Measurements from ENCODE around the gene RPS16. TPM values are rescaled to one million over a fixed set of nuclear protein-coding genes. Genes with fewer than 3 reads are reported as not detected.

RPS16 gene
- total and polyA plus RNA-seq, 2 of the 13 experiments (the other 11 are each of a cell fraction or from before 2014, with no cell fraction given) = 488 to 2,583 TPM

DNA sequence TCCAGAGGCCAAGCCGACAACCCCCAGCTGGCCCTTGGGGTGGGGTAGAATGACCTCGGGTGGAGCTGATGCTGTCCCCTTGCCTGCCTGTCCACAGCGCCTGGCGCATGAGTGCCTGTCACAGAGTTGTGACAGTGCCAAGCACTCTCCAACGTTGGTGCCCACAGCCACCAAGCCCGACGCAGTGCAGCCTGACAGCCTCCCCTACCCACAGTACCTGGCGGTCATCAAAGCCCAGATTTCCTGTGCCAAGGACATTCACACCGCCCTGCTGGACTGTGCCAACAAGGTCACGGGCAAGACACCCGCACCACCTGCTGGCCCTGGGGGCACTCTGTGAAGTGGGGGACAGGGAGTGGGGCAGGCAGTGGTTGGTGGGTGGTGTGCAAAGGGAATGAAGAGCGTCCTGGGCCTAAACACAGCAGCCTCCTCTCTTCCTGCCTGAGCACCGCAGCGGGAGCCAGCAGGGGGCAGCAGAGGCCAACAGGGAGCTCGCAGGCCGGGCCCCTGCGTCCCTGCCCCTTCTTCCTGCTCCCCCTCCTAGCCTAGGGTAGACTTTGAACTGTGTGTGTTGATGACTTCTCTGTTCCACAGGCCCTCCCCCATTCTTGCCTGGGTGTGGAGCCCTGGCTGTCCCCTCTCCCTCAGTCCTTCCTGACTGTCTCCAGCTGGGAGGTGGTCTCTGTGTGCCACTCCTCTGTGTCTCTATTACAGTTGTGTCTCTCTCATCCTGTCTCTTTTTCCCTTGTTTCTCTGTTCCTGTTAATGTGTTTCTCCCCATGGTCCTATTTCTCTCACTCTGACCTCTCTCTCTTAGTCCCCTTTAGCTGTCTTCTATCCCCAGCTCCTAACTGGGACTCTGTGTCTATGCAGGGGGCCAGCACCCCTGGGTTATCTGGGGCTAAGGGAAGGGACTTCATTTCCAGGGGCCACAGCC is 38.1 kb downstream of the RPS16 start (continued):
- no peak for TF ChIP-seq PAX8 (CRISPR knock-in tag; IDR thresholded peaks at IDR 0.05; ENCODE audit: borderline replicate concordance)
- no peak for TF ChIP-seq RFX1 (IDR thresholded peaks at IDR 0.05)
- peak; percentile 35; the same call in 1 of the 2 replicates for TF ChIP-seq ETV6 (CRISPR knock-in tag; conservative IDR thresholded peaks at IDR 0.05)
- no peak for TF ChIP-seq IKZF1 (IDR thresholded peaks at IDR 0.05)
- TF ChIP-seq MYNN (CRISPR knock-in tag; IDR thresholded peaks at IDR 0.05; ENCODE audit: low read depth) = no peak
- no peak for TF ChIP-seq SNRNP70 (IDR thresholded peaks at IDR 0.05; ENCODE audit: low read depth, low read length)
- peak; percentile 92 for TF ChIP-seq ZNF740 (CRISPR knock-in tag; IDR thresholded peaks at IDR 0.05)
- no peak for TF ChIP-seq EZH2 (conservative IDR thresholded peaks at IDR 0.05; ENCODE audit: low read depth, low read length)
- no peak for TF ChIP-seq XBP1 (CRISPR knock-in tag; IDR thresholded peaks at IDR 0.05)
- TF ChIP-seq ZNF75D (CRISPR knock-in tag; IDR thresholded peaks at IDR 0.05; ENCODE audit: borderline replicate concordance) = no peak
- peak; percentile 47; the same call in 1 of the 2 replicates for TF ChIP-seq CHD4 (IDR thresholded peaks at IDR 0.05; ENCODE audit: borderline replicate concordance, low read length)
- TF ChIP-seq NCOA5 (CRISPR knock-in tag; IDR thresholded peaks at IDR 0.05) = no peak
- no peak for TF ChIP-seq MED13 (CRISPR knock-in tag; IDR thresholded peaks at IDR 0.05)
- TF ChIP-seq, protein P1, sequence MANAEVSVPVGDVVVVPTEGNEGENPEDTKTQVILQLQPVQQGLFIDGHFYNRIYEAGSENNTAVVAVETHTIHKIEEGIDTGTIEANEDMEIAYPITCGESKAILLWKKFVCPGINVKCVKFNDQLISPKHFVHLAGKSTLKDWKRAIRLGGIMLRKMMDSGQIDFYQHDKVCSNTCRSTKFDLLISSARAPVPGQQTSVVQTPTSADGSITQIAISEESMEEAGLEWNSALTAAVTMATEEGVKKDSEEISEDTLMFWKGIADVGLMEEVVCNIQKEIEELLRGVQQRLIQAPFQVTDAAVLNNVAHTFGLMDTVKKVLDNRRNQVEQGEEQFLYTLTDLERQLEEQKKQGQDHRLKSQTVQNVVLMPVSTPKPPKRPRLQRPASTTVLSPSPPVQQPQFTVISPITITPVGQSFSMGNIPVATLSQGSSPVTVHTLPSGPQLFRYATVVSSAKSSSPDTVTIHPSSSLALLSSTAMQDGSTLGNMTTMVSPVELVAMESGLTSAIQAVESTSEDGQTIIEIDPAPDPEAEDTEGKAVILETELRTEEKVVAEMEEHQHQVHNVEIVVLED (CRISPR knock-in tag; IDR thresholded peaks at IDR 0.05; ENCODE audit: borderline replicate concordance) = peak; percentile 73; the same call in 1 of the 2 replicates
- peak; percentile 89 to 99 for TF ChIP-seq HMGXB4 (CRISPR knock-in tag; IDR thresholded peaks at IDR 0.05; ENCODE audit: borderline replicate concordance in 1 of 2, low read depth in 1 of 2)
- peak; percentile 61; the same call in 1 of the 2 replicates for TF ChIP-seq ZNF607 (CRISPR knock-in tag; IDR thresholded peaks at IDR 0.05; ENCODE audit: borderline replicate concordance)
- no peak for TF ChIP-seq TCF7 (IDR thresholded peaks at IDR 0.05; ENCODE audit: low read depth)
- TF ChIP-seq EP300 (IDR thresholded peaks at IDR 0.05; ENCODE audit: low read depth in 2 of 2, low read length in 2 of 2) = peak; percentile 45 to 66; a peak in 3 of 4 replicates
- no peak; the same call in 1 of the 2 replicates for TF ChIP-seq EP300 (CRISPR knock-in tag; IDR thresholded peaks at IDR 0.05; ENCODE audit: borderline replicate concordance)
- no peak for TF ChIP-seq MTA3 (CRISPR knock-in tag; IDR thresholded peaks at IDR 0.05)
- no peak for TF ChIP-seq ZNF670 (CRISPR knock-in tag; IDR thresholded peaks at IDR 0.05; ENCODE audit: borderline replicate concordance)
- TF ChIP-seq ZNF143 (CRISPR knock-in tag; IDR thresholded peaks at IDR 0.05) = no peak
- TF ChIP-seq KDM5B (CRISPR knock-in tag; IDR thresholded peaks at IDR 0.05; ENCODE audit: borderline replicate concordance) = peak; percentile 65; the same call in 1 of the 2 replicates
- TF ChIP-seq, protein P2, sequence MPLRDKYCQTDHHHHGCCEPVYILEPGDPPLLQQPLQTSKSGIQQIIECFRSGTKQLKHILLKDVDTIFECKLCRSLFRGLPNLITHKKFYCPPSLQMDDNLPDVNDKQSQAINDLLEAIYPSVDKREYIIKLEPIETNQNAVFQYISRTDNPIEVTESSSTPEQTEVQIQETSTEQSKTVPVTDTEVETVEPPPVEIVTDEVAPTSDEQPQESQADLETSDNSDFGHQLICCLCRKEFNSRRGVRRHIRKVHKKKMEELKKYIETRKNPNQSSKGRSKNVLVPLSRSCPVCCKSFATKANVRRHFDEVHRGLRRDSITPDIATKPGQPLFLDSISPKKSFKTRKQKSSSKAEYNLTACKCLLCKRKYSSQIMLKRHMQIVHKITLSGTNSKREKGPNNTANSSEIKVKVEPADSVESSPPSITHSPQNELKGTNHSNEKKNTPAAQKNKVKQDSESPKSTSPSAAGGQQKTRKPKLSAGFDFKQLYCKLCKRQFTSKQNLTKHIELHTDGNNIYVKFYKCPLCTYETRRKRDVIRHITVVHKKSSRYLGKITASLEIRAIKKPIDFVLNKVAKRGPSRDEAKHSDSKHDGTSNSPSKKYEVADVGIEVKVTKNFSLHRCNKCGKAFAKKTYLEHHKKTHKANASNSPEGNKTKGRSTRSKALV (CRISPR knock-in tag; IDR thresholded peaks at IDR 0.05) = 0 out of 2 replicates have a peak, but pooled peaks have one; percentile 7
- TF ChIP-seq PAF1 (CRISPR knock-in tag; IDR thresholded peaks at IDR 0.05) = no peak

Data from HepG2 (cell line).